Measurements from ENCODE around the gene PCGF5.
A peak's percentile ranks its signal among the peaks of the same experiment; 100 is the strongest.
"Not testable (repeated sequence)": the region's sequence is repeated elsewhere in the genome, so short reads cannot be mapped to it uniquely, and the experiment has no call there.

Gene PCGF5

DNA sequence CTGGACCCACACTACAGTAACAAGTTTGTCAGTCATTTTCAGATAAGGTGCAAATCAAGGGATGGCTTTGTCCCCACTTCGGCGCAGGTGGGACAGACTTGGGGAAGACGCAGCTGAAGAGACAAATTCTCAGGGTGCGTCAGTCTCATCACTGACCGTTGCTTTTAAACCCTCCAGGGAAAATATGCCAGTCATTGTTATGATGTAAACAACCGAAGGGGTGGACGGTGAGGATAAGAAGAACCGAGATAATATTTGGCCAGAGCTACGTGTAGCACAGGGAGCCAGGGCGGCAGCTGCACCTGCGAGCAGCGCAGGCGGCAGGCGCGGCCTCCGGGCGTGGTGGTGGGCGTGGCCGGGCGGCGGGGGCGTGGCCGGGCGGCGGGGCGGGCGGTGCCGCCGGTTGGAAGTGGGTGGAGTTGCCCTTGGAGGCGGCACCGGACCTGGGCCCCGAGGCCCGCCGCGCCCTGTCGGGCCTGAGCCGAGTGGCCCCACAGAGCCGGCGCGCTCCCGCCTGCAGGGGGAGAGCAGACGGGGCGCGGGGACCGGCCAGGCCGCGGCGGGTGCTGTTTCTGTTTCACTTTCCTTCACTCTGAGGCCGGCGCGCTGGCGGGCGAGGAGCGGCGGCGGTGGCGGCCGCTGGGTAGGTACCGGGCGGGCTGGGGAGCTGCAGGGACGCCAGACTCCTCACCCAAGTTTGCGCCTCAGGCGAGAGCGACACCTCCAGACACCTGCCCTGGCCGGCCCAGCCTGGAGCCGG is at the start of gene PCGF5:
PCGF5 (plus strand) TSS at position 470 of the 760 bp plus-strand sequence. CDS start 2,209 bp downstream, outside the sequence.
- peak; percentile 75 to 90 (median 82) for DNase-seq (ENCODE audit: low read depth in 4 of 4, low spot score in 1 of 4)

DNA sequence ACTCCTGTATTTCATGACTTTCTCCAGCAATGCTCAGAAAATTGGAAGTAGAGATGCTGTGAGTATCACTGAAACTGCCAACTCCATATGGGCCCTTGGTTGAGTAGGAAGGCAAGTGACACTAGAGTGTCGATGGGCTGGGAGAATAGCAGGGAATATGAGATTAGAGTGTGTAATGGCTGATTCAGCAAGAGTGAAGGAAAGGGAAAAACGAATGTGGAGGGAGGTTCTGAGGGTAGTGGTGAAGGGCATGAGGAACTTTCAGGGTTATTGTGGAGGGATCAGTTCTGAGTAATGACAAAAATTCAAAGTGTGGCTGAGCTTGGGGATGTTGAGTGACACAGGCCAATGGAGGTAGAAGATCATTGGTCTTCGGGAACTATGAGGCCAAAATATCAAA is 49.0 kb upstream of the PCGF5 start:
- no peak for DNase-seq (ENCODE audit: low read depth in 4 of 4, low spot score in 1 of 4)

DNA sequence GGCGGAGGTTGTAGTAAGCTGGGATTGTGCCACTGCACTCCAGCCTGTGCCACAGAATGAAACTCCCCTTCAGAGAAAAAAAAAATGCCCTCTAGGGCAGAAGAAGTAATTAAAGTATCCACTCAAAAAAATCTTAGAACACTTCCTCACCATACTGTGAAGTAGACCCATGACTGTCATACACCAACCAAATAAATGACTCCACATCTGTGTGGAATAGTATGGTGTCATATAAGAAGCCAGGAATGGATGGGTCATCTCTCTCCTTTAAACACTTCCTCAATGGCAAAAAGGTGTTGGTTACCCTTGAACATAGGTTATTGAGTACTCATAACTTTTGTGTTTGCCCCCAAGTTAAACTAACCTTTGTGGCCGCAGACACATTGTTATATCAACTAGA is 48.1 kb upstream of the PCGF5 start:
- no peak for DNase-seq (ENCODE audit: low read depth in 4 of 4, low spot score in 1 of 4)

DNA sequence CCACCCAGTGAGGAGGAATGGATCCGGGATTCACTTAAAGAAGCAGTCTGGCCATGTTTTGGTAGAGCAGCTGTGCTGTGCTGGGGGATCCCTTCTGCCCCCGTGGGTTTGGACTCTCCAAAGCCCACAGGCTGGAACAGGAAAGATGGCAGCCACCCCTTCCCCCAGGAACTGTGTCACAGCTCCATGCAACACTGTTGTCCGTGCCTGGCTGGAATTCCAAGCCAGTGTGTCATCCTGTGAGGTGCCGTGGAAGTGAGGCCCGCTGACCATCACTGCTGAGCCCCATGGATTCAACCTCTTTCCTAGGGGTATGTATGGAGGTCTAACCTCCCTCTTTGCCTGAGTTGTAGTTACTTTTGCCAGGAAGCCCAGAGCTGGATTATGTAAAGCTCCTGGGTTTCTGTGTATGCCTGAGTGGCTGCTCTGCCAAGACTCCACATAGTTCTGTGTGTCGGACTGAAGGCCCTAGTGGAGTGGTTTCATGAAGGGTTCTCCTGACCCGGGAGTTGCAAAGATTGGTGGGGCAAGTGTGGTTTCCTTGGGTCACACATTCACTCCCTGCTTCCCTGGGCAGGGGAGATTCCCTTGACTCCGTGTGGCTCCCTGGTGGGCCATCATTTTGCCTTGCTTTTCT is 35.1 kb upstream of the PCGF5 start:
- no peak for DNase-seq (ENCODE audit: low read depth in 4 of 4, low spot score in 1 of 4)

DNA sequence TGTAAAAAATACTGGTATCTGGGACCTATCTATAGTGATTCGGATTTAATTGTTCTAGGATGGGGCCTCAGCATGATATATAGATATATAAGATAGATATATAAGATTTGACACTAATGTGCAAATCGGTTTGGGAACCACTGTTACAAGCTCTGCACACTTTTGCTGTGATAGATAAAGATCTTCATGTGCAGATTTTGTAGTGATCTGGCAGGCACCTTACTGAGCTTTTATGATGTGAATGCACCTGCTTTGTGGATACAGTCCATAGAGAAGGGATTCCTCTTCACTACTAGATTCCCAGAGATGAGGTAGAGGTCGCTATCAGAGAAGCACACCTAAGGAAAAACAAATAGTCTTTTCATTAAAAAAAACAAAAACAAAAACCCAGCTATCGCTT is 33.3 kb upstream of the PCGF5 start:
- DNase-seq (ENCODE audit: low read depth in 4 of 4, low spot score in 1 of 4), result no peak

DNA sequence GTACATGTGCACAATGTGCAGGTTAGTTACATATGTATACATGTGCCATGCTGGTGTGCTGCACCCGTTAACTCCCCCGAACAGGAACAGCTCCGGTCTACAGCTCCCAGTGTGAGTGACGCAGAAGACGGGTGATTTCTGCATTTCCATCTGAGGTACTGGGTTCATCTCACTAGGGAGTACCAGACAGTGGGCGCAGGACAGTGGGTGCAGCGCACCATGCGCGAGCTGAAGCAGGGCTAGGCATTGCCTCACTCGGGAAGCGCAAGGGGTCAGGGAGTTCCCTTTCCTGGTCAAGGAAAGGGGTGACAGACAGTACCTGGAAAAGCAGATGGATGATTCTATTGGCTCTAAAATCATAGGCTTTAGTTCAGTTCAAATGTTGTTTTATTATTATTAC is 32.5 kb upstream of the PCGF5 start:
- not testable (repeated sequence) for DNase-seq (ENCODE audit: low read depth in 4 of 4, low spot score in 1 of 4)

DNA sequence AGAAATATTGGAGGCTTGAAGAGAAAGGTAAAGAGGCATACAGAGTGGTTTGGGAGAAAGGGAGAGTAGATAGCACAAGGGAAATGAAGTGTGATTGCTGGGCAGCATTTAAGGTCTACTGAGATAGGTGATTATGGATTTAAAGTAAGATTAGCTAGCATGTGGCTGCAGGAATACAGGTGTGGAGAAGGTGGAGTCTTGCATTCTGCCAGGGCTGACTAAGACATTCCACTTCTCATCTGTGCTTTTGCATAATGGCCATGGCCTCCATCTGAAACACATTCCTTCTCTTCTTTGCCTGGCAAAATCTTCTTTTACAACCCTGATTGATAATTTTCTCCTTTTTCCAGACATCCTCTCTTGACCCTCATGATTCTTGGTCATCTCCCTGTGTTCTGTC is 31.6 kb upstream of the PCGF5 start:
- no peak for DNase-seq (ENCODE audit: low read depth in 4 of 4, low spot score in 1 of 4)

DNA sequence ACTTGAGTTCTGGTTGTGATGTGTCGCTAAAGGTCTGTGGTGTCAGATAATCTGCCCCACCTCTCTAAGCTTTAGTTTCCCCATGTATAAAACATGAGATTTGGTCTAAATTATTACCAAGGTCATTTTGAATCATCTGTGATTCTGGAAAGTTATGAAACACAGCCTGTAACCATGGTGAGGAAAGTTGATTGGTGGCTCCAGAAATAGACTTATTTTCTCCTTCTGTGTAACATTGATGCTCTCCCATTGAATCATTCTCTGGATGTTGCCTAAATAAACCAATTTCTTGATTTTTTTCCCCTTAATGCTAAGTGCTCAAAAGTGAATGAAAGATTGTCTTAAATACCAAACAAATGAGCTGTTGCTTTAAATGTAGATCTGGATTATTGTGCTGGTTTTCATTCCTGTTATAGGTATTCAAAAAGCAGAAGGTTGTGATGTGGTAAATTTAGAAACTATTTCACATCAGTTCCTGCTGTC is 30.0 kb upstream of the PCGF5 start:
- no peak for DNase-seq (ENCODE audit: low read depth in 4 of 4, low spot score in 1 of 4)

DNA sequence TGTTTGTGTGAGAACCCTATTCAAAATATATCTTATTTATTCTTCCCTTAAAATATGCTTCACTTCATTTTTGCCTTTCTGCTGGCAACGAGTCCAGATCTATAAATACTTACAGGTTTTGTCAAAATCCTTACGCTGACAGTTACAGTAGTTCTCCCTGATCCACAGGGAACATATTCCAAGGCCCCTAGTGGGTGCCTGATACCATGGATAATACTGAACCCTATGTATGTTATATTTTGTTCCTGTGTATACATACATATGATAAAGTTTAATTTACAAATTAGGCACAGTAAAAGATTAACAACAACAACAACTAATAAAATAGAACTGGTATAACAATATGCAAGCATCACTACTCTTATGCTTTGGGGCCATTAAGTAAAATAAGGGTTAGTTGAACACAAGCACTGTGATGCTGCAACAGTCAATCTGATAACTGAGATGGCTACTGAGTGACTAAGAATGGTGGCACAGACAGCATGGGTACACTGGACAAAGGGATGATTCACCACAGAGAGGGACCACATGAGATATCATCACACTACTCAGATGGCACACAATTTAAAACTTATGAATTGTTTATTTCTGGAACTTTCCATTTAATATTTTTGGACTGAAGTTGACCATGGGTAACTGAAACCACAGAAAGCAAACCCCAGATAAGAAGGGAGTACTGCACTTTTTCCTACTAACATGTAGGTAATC is 29.4 kb upstream of the PCGF5 start:
- no peak for DNase-seq (ENCODE audit: low read depth in 4 of 4, low spot score in 1 of 4)

DNA sequence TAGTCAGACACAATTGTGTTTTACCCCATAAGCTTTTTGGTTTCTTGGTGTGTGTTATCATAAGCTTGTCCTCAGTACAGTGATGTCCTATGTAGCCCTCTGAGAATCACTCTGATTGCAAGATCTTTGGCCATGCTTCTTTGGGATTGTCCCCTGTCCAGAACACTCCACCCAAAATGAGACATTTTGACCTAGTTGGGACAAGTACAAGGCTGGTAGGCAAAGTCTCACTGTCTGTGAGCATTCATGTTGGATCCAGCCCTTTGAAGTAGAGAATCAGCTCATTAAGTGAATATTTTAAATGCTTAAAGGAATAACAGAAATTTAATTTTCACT is 28.9 kb upstream of the PCGF5 start:
- DNase-seq (ENCODE audit: low read depth in 4 of 4, low spot score in 1 of 4), result no peak

DNA sequence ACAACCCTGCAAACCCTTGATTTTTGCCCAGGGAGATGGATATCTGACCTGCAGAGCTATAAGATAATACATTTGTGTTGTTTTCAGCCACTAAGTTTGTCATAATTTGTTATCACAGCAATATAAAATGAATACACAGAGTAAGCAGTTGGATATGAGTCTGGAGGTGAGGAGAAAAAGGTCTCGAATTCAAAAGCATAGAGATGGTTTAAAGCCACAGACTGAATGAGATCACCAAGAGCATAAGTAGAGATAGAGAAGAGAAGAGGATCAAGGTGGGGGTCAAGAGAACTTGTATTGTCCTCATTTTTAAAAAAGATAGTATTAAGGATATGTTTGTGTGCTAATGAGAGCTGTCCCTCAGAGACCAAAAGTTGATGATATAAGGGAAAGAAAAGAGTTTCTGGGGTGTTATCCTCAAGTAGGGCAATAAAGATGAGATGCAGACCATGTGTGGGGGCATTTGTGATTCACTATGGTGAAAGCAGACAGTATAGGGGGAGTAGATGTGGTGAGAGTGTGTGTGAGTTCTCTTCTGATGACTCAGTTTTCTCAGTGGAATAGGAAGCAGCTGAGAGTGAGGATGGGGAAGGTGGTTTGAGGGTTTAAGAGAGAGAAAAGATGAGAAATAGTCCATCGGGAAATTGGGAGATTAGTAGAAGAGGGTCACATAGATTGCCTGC is 25.8 kb upstream of the PCGF5 start:
- DNase-seq (ENCODE audit: low read depth in 4 of 4, low spot score in 1 of 4), result no peak

DNA sequence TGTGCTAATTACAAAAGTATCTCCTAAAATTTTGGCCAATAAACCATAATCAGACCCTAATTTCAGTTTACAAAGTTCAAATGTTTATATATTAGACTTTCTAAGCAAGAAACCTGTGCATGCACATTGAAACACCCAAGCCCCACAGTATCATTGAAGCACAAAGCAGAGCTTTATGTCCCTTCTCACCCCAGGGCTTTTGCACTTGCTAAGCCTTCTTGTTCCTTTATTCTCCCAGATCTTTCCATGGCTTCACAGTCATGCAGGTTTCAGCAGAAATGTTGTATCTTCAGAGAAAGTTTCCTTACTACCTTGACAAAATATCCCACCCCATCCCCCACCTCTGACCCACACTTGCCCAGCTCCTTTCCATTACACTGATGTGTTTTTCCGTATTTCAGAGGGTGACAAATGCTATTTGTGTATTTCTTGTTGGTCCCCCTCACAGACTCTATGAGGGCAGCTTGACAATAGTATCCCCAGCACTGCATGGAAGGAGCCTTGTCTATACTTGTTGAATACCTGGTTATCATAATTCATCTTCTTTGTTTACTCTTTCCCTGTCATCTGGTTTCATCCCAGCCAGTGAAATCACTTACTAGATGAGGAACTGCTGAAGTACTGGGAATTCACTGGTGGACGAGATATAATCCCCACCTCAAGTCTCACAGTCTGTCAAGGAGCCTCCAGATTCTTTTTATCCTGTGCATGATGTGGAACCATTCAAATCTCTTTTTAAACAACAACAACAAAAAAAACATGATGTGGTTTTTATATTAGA is 24.0 kb upstream of the PCGF5 start:
- DNase-seq (ENCODE audit: low read depth in 4 of 4, low spot score in 1 of 4), result no peak

DNA sequence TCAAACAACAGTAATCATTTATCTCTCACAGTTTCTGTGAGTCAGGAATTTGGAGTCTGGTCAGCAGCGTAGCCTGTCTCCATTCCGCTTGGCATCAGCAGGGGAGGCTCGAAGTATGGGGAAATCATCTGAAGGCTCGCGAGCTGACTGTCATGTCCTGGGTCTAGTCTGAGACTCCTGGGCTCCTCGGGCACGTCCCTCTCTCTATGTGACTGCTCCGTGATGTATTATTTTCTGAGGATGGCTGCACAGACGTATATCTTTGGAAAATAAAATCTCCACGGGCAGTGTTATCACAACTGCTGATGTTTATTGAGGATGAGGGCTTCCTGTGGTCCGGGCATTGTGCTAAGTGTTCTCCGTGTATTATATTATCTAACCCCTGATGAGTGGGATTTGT is 23.3 kb upstream of the PCGF5 start:
- no peak for DNase-seq (ENCODE audit: low read depth in 4 of 4, low spot score in 1 of 4)

DNA sequence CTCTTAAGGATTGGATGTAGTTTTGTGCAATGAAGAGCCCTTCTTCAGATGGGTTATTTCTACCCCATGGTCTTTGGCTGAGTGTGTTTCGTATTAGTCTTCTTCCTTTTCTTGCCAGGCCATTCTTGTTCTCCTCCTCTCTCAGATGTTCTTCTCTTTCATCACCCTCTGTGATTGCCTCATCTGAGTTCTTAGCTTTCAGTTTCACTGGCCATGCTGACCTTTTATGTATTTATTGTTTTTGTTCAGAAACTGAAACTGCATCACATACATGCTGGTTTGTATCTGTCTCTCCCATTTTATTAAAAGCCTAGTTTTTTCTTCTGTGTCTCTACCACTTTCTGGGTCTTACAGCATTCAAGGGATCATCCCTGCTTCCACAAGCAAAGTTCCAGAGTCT is 21.7 kb upstream of the PCGF5 start:
- no peak for DNase-seq (ENCODE audit: low read depth in 4 of 4, low spot score in 1 of 4)

DNA sequence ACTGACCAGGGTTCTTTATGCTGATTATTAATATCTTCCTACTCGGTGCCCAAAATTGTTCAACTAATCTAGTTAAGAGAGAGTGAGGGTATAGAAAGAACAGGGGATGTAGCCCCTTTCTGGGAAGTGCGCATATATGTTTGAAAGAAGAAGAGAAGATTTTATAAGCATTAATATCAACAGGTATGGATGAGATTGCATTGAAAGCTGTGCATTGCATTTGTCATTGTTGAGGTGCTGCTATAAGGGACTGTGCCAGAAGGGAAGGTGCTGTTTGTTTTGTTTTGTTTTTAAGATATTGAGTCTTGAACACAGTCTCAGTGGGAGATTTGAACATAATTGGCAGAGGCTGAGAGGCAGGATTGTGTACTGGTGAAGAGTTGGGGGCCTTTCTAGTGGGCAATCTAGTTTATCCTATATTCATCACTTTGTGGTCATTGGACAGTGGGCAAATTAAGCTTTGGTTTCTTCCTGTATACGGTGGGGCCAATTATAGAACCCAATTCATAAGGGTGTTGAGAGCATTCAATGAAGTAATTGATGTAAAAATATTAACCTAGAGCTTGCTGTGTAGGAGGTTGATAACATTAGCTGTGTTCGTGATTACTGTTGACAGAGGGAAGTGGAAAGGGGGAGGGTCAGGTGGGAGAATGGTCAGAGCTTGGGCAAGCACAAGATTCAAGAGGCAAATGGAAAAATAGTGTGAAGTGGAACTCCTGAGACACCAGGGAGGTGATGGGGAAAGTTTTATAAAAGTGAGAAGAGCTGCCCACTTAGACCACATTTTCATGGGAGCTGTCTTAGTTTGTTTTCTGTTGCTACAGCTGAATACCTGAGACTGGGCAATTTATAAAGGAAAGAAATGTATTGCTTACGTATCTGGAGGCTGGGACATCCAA is 19.9 kb upstream of the PCGF5 start:
- no peak for DNase-seq (ENCODE audit: low read depth in 4 of 4, low spot score in 1 of 4)

DNA sequence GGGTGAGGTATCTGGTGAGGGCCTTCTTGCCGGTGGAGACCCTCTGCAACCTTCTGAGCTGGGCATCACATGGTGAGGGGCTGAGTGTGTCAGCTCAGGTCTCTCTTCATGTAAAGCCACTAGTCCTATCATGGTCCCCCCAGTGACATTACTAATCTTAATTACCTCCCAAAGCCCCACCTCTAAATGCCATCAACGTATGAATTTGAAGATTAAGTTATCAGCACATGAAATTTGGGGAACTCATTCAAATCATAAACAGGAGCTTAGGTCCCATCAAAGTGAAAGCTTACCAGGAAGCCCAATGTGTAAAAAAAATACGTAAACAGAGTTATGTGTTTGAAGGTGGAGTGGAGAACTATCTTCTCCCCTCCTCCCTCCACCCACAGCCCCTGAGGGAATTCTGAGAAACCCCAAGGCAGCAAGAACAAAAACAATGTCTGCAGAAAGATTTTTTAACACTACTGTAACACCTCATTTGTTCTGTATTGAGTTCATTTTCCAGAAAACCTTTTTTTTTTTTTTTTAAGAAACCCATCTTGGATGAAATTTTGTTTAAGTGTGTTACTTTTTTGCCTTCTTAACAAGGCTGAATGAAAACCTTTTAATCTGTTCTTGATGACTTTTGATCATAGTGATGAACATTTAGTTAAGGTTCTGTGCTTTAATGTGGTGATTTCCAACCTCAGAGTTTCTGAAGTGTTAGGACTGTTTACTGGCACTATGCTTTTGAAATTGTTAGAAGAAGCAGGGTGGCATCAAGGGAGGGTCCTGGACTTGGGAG is 19.1 kb upstream of the PCGF5 start:
- no peak for DNase-seq (ENCODE audit: low read depth in 4 of 4, low spot score in 1 of 4)

DNA sequence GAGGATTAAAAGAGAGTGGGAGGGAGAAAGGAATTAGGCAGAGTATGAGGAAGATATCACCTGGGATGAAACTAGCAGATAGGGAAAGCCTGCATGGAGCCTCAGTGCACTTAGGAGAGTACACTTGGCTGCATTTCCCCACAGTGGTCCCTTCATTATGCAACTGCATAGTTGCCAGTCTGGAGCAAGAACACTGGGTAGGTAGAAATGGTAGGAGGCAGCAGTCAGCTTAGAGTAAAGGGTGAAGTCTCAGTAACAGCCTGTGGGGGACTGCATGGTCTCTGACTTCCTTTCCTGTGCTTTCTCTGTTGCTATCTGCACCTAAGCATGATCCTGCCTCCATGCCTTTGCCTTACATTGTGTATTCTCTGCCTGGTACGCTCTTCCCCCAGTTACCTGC is 14.0 kb upstream of the PCGF5 start:
- DNase-seq (ENCODE audit: low read depth in 4 of 4, low spot score in 1 of 4), result no peak

DNA sequence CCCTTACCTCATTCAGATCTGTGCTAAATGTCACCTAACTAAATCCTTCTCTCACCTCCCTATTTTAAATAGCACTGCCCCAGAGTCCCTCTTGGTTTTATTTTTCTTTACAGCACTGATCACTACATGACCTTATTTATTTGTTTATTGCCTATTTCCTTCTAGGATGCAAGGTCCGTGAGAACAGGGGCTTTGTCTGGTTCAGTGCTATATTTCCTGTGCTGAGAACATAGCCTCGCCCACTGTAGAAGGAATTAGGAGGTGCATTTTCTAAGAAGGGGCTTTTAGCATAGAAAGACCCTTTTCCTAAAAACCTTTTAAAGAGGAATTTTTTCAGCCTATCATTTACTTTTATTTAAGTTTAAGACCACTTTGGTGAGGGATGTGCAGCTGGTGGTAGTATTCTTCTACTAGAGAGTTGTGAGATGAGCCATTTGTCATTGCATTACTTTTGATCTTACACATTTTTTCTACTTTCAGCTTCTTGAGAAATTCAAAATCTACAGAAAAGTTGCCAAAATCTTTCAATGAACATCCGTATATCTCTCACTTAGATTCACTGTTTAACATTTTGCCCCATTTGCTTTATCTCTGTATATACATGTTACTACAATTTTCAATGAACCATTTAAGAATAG is 13.5 kb upstream of the PCGF5 start:
- DNase-seq (ENCODE audit: low read depth in 4 of 4, low spot score in 1 of 4), result no peak

DNA sequence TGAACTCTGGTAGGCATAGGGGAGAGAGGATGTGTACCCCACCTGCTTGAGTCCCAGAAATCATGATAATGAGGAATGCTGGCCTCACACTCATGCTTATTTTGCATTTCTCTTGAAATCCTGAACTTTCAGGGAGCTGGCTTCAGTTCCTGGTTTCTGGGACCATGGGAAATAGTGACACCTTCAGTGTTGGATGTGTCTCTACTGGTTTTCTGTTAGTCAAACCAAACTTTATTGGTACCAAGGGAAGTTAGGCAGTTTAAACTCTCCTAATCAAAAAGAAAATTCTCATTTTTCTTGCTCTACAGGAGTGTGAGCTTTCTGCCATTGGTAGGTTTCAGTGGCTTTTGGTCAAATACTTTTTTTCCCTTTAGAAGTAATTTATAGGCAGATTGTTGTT is 11.8 kb upstream of the PCGF5 start:
- no peak for DNase-seq (ENCODE audit: low read depth in 4 of 4, low spot score in 1 of 4)

Measured in stimulated activated CD4-positive, alpha-beta T cell treated with anti-CD3 and anti-CD28 coated beads, Interleukin-1b, Interleukin-23, amount 100 ng/mL, for 24 hours (primary cell).